Keratinocyte (primary cell): ENCODE data around the gene WNT7B. TPM values are rescaled to one million over a fixed set of nuclear protein-coding genes. Genes with fewer than 3 reads are reported as not detected.
A peak's percentile ranks its signal among the peaks of the same experiment; 100 is the strongest.

Experiments
- DNase-seq: peaks from one replicate; pipeline ENCODE4 v3.0.0-alpha.2; 2011; ENCODE audit warnings: low read depth, missing footprints, low spot score
- FAIRE-seq: peaks from 2 replicates; lab custom pipeline; 2011; peaks lifted over from hg19 to GRCh38; lab: Jason Lieb, UNC
- H2AFZ ChIP-seq: 2 replicates; pipeline ENCODE4 v1.6.0; 2012; ENCODE audit warnings: low read length, control low read depth, inconsistent platforms; ENCODE audit not compliant: control insufficient read depth
- H3K27ac ChIP-seq: 2 replicates; pipeline ENCODE4 v1.5.1; 2011; ENCODE audit warnings: low read length; ENCODE audit not compliant: control insufficient read depth, insufficient read depth
- H3K27me3 ChIP-seq: 3 replicates; pipeline ENCODE4 v1.6.0; 2011; ENCODE audit warnings: low read length; ENCODE audit not compliant: control insufficient read depth, insufficient read depth; ENCODE audit errors: extremely low read depth
- H3K36me3 ChIP-seq, 2 experiments: 2 replicates in 1 of 2; 3 replicates in 1 of 2; pipeline ENCODE4 v1.5.1; 2011; ENCODE audit warnings: low read length in 2 of 2, mild to moderate bottlenecking in 1 of 2; ENCODE audit not compliant: control insufficient read depth in 2 of 2, insufficient read depth in 2 of 2; ENCODE audit errors: extremely low read depth in 1 of 2
- H3K4me1 ChIP-seq: 3 replicates; pipeline ENCODE4 v1.5.1; 2011; ENCODE audit warnings: low read length; ENCODE audit not compliant: control insufficient read depth, insufficient read depth; ENCODE audit errors: extremely low read depth
- H3K4me2 ChIP-seq: 3 replicates; pipeline ENCODE4 v1.6.0; 2011; ENCODE audit warnings: low read depth, low read length; ENCODE audit not compliant: control insufficient read depth, insufficient read depth; ENCODE audit errors: extremely low read depth
- H3K4me3 ChIP-seq, 3 experiments: fragments of 200-600 bp in 1 of 3; sonication (generic) in 1 of 3; 2 replicates in 2 of 3; 3 replicates in 1 of 3; pipeline ENCODE4 v1.5.1; 2011 to 2016; ENCODE audit warnings: low read length in 3 of 3, mild to moderate bottlenecking in 3 of 3, control low read depth in 2 of 3, inconsistent platforms in 1 of 3, low read depth in 1 of 3, mixed read lengths in 1 of 3, mixed run types in 1 of 3, moderate library complexity in 1 of 3; ENCODE audit not compliant: control insufficient read depth in 2 of 3, insufficient read depth in 2 of 3; ENCODE audit errors: extremely low read depth in 1 of 3
- H3K79me2 ChIP-seq: 2 replicates; pipeline ENCODE4 v1.6.0; 2012; ENCODE audit warnings: low read length; ENCODE audit not compliant: control insufficient read depth, insufficient read depth
- H3K9ac ChIP-seq: 3 replicates; pipeline ENCODE4 v1.6.0; 2011; ENCODE audit warnings: low read length; ENCODE audit not compliant: control insufficient read depth, insufficient read depth; ENCODE audit errors: extremely low read depth
- H3K9me1 ChIP-seq: 3 replicates; pipeline ENCODE4 v1.6.0; 2011; ENCODE audit warnings: low read length; ENCODE audit not compliant: control insufficient read depth, insufficient read depth; ENCODE audit errors: extremely low read depth
- H3K9me3 ChIP-seq: 2 replicates; pipeline ENCODE4 v1.5.1; 2012; ENCODE audit warnings: low read depth, low read length; ENCODE audit not compliant: control insufficient read depth
- H4K20me1 ChIP-seq: 3 replicates; pipeline ENCODE4 v1.6.0; 2011; ENCODE audit warnings: low read length; ENCODE audit not compliant: control insufficient read depth, insufficient read depth; ENCODE audit errors: extremely low read depth
- CTCF ChIP-seq, 3 experiments: IDR thresholded peaks in 1 of 3; conservative IDR thresholded peaks in 1 of 3; optimal IDR thresholded peaks in 1 of 3; 2 replicates in 2 of 3; 3 replicates in 1 of 3; pipeline versions ENCODE3 to v1.5.1; 2011; ENCODE audit warnings: low read length in 3 of 3, mild to moderate bottlenecking in 3 of 3, moderate library complexity in 2 of 3, control low read depth in 1 of 3, inconsistent platforms in 1 of 3; ENCODE audit not compliant: insufficient read depth in 2 of 3; ENCODE audit errors: extremely low read depth in 1 of 3
- EZH2 ChIP-seq: IDR thresholded peaks from one replicate; pipeline ENCODE4 v1.6.1; 2012; ENCODE audit warnings: inconsistent platforms, mild to moderate bottlenecking, low read length, moderate library complexity
- dilution Hi-C: fragments of 300-500 bp; cut with MboI; formaldehyde crosslinking; loops from one replicate; pipeline ENCODE4 v1.7.0; 2020; ENCODE audit warnings: low sequenced_read_pairs; ENCODE audit not compliant: extremely low pct_ligation_motif_present
- polyA minus RNA-seq, 3 experiments: library from RNA; depleted of rRNA, polyadenylated mRNA; stranded (reverse); fragments of >200 nt; gene quantifications; 1 replicate in 1 of 3; 2 replicates in 1 of 3; 3 replicates in 1 of 3; pipeline ENCODE4 v1.2.3, GENCODE V29; 2011
- polyA plus RNA-seq, 5 experiments: library from polyadenylated mRNA; depleted of rRNA in 3 of 5; stranded (reverse) in 3 of 5; stranded (forward) in 1 of 5; unstranded in 1 of 5; fragments of >200 nt; gene quantifications; 1 replicate in 1 of 5; 2 replicates in 3 of 5; 3 replicates in 1 of 5; pipeline versions ENCODE4 v1.2.1 to v1.2.3, GENCODE V29; 2011 to 2012; ENCODE audit warnings: missing spikeins in 2 of 5, low read depth in 1 of 5, low replicate concordance in 1 of 5

Gene WNT7B
- polyA plus RNA-seq, result 1.5 to 1.7 TPM (median 1.7 TPM) in 3 replicates
- polyA plus RNA-seq (2011; ENCODE audit: low read depth), result 3.7 TPM
- 0.84 and 1.9 TPM in 2 replicates for polyA plus RNA-seq (2011; cell fraction: cytosol; rRNA removed)
- polyA plus RNA-seq (2011; cell fraction: nucleus; rRNA removed), result 1.7 and 2.4 TPM in 2 replicates
- polyA plus RNA-seq (2012; ENCODE audit: low replicate concordance), result 6.6 and 6.8 TPM in 2 replicates
- 1.9 to 4.9 TPM (median 3.9 TPM) in 3 replicates for polyA minus RNA-seq
- polyA minus RNA-seq (2011; cell fraction: cytosol; rRNA and poly(A)+ RNA removed), result 5.0 TPM
- 3.7 and 7.1 TPM in 2 replicates for polyA minus RNA-seq (2011; cell fraction: nucleus; rRNA and poly(A)+ RNA removed)

GRCh38 chr22:45977003-45977411 lies at the start of gene WNT7B:
WNT7B (minus strand) TSS chr22:45977162; CDS start chr22:45976754, 408 bp downstream.
- H3K4me3 ChIP-seq, result peak within 1 kb of the TSS; percentile 51 to 63 (median 59)
- no peak for FAIRE-seq
- peaks cover 31% of the 10 kb centered on the region for H3K27me3 ChIP-seq
- H4K20me1 ChIP-seq, result no peaks in the 10 kb centered on the region
- H3K27ac ChIP-seq, result no peak within 1 kb of the TSS
- DNase-seq, result no peak
- peak within 1 kb of the TSS; percentile 82 for H3K4me2 ChIP-seq
- peaks cover 27% of the 10 kb centered on the region for H3K4me1 ChIP-seq
- H3K9me1 ChIP-seq, result peaks cover 4% of the 10 kb centered on the region
- peak within 1 kb of the TSS; percentile 7 for H2AFZ ChIP-seq
- H3K79me2 ChIP-seq, result no peaks in the 10 kb centered on the region
- TF ChIP-seq CTCF (optimal IDR thresholded peaks at IDR 0.05 in 1 of 3, IDR thresholded peaks at IDR 0.05 in 1 of 3, conservative IDR thresholded peaks at IDR 0.05 in 1 of 3; ENCODE audit: extremely low read depth in 1 of 3, insufficient read depth in 2 of 3, low read length in 3 of 3) (no peak), EZH2 (no peak)
- no peaks in the 10 kb centered on the region for H3K36me3 ChIP-seq
- H3K9me3 ChIP-seq, result no peaks in the 10 kb centered on the region
- H3K9ac ChIP-seq, result peak within 1 kb of the TSS; percentile 71
- dilution Hi-C loops, result no loop called here

GRCh38 chr22:46025973-46026898 lies 49.3 kb upstream of the WNT7B start:
- H3K9ac ChIP-seq, result no peak overlapping the region
- H3K79me2 ChIP-seq, result no peaks in the 10 kb centered on the region
- no peaks in the 10 kb centered on the region for H4K20me1 ChIP-seq
- FAIRE-seq (peak; percentile 67), DNase-seq (no peak)
- no peak overlapping the region for H2AFZ ChIP-seq
- dilution Hi-C loops, result no loop called here
- no peak overlapping the region for H3K27ac ChIP-seq
- H3K9me1 ChIP-seq, result no peaks in the 10 kb centered on the region
- H3K27me3 ChIP-seq, result peaks cover 14% of the 10 kb centered on the region
- no peak for TF ChIP-seq EZH2
- no peak for TF ChIP-seq CTCF (optimal IDR thresholded peaks at IDR 0.05 in 1 of 3, IDR thresholded peaks at IDR 0.05 in 1 of 3, conservative IDR thresholded peaks at IDR 0.05 in 1 of 3; ENCODE audit: extremely low read depth in 1 of 3, insufficient read depth in 2 of 3, low read length in 3 of 3)
- peak overlapping the region; percentile 80 for H3K4me2 ChIP-seq
- no peaks in the 10 kb centered on the region for H3K9me3 ChIP-seq
- peaks cover 9% of the 10 kb centered on the region for H3K4me1 ChIP-seq
- H3K36me3 ChIP-seq, result no peaks in the 10 kb centered on the region
- H3K4me3 ChIP-seq, result no peak overlapping the region
